CD4-positive, alpha-beta T cell treated with Interleukin-15 for 1 hour (primary cell): ENCODE data around the gene WNT9B.

ENCODE experiments used
- DNase-seq: peaks from one replicate; pipeline ENCODE4 v3.0.0-alpha.2; 2020

Gene WNT9B

GRCh38 chr17:46859996-46860395 lies 8.6 kb downstream of the WNT9B start:
- no peak for DNase-seq

DNA sequence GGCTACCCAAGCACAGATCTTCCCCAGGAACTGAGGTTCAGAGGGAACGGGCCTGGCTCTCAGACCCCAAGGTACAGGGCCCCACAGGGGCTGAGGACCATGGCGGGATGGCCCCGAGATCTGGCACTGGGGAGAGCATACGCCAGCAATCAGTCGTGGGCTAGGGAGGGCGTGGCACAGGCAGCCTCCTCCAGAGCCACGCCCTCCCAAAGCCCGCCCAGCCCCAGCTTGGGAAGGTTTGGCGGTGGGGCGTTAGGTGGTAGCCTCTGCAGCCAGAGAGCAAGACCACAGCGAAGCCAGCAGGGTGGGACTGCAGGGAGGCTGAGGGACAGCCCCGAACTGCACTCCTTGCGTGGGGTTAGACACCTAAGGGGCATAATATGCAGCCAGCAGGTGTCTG lies 11.6 kb downstream of the WNT9B start:
- DNase-seq, result no peak

- no peak for DNase-seq
These were observed 12.2 kb downstream of the WNT9B start for GRCh38 chr17:46863383-46864121.

GRCh38 chr17:46865100-46865499 lies 13.7 kb downstream of the WNT9B start:
- DNase-seq, result no peak

- no peak for DNase-seq
These were observed 14.9 kb downstream of the WNT9B start for GRCh38 chr17:46866325-46866724.

DNA sequence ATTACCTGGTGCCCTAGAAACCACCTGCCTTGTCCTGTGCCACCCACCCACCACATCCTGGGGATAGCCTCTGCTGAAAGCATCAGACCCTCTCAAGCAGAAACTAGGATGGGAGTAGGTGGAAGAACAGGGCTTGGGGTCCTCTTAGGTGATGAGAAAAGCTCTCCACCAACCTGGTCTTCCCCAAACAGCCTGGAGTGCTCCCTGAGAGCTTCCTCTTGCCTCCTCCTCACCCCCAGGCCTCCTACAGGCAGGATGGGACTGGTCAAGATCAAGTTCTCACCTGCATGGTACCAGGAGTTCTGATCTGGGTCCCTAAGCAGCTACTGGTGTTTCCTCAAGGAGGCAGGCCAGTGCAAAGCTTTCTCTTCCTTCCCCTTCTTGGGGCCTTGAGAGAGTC lies 15.4 kb downstream of the WNT9B start:
- DNase-seq, result no peak

DNA sequence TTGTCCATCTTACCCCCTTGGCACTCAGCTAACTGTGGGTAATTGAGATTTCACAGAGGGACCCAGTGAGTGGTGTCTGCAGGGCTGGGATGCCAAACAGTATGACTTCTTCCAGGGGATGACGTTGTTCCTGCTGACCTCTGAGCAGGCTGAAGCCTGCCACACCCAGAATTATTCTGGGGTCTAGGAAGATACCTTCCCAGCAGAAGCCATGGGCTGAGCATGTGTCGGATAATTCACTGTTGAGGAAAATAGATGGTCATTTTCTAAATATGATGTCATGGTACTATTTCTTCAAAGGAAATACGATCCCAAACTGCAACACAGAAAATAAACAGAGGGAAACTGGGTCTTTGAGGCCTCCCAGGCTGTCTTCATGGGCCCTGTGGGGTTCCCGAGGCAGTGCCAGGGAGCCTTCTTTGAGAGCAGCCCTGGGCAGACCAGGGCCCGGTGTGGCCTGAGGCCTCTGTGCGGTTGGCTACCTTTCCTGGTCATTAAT lies 17.4 kb downstream of the WNT9B start:
- no peak for DNase-seq

GRCh38 chr17:46869296-46869695 lies 17.9 kb downstream of the WNT9B start:
- no peak for DNase-seq

DNA sequence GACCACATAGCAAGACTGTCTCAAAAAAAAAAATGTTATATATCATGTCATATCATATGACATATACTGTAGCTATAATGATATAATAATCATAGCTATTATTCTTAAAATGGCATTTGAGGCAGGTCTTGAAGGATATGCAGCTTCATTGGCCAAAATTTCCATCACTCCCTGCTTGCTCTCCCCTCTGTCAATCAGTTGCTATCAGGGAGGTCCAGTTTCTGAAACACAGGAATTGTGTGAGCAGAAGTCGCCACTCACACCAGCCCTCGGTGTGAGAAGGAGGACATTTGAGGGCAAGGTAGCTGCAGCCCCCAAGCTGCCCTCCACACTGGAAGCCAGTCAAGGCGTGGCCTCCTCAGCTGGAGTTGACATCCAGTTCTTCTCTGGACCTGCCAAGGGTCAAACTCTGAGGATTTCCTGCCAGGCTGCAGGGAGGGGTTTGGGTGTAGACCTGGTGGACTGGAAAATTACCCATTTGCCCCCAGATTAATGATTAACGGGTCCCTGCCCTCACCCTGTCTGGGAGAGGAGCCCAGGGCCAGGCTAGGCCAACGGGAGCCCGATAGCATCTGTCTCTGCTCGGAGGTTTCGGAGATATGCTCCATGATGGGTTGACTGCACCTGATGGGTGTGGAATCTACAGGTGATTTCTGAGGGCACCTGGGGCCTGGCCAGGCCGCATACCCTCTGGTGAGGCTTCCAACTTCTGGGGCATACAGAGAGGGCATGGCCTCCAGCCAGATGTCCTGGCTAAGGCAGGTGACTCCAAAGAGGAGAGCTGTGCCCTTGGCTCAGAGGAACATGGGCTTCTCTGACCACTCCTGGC lies 18.8 kb downstream of the WNT9B start:
- no peak for DNase-seq

DNA sequence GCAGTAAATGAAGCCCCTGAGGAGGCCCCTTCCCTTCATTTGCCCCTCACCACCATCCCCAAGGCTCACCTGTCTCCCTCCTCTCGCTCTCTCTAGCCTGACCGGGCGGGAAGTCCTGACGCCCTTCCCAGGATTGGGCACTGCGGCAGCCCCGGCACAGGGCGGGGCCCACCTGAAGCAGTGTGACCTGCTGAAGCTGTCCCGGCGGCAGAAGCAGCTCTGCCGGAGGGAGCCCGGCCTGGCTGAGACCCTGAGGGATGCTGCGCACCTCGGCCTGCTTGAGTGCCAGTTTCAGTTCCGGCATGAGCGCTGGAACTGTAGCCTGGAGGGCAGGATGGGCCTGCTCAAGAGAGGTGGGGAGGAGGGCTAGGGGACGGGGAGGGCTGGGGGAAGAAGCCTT lies 21.0 kb downstream of the WNT9B start:
- no peak for DNase-seq

DNA sequence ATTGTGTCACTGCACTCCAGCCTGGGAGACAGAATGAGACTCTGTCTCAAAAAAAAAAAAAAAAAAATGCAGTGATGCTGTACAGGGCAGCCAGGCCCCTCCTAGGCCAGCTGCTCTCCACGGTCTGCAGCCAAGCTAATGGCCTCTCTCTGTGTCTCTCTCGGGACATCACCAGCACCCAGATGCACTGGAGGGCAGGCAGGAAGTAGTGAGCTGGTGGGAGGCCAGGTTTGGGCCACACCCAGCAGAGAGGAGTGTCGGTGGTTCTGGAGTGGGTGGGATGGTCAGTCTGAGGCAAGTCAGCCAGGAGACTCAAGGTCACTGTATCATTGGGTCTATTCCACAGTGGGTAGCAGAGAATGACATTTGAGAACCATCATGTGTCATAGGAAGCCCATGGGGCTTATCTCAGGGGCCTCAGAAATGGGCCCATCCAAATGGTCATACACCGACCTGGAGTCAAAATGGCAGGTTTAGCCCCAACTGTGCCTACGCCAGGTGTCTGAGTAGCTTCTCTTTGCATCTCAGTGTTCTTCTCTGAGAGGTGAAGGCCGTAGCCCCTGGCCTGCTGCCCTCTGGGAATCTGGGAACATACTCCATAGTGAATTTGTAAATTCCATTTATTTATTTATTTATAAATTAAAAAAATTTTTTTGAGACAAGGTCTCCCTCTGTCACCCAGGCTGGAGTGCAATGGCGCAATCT lies 22.7 kb downstream of the WNT9B start:
- no peak for DNase-seq

- no peak for DNase-seq
These were observed 23.5 kb downstream of the WNT9B start for GRCh38 chr17:46874906-46875305.

DNA sequence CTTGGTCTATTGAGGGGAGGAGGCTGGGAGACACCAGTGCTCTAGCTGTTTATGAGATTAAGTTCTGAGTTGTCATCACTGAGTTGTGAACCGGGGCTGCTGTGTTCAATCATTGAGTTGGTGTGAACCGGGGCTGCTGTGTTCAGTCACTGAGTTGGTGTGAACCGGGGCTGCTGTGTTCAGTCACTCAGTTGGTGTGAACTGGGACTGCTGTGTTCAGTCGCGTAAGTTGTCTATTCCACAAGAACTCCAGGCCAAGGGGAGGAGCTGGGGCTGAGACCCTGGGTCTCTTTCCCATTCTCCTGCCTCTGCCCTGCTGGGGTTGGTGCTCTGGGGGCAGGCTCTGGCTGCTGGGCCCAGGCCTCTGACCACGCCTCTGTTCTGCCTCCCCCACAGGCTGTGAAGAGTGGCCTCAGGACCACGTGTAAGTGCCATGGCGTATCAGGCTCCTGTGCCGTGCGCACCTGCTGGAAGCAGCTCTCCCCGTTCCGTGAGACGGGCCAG lies 24.5 kb downstream of the WNT9B start:
- no peak for DNase-seq

- DNase-seq, result no peak
These were observed 25.0 kb downstream of the WNT9B start for GRCh38 chr17:46876353-46876887.

DNA sequence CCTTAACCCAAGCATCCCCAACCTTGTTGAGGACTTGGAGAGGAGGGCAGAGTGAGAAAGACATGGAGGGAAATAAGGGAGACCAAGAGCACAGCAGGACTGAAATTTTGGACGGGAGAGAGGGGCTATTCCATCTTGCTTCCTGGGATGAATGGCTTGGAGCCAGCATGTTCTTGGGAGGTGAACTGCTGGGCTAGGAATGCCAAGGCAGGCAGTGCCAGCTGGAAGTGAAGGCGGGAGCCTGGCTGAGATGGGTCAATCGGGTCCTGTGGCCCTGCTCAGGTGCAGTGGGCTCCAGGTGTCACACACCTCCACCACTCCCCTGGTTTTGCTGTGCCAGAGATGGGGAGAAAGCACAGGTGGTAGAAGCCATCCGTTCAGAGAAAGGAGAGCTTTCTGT lies 25.5 kb downstream of the WNT9B start:
- no peak for DNase-seq

DNA sequence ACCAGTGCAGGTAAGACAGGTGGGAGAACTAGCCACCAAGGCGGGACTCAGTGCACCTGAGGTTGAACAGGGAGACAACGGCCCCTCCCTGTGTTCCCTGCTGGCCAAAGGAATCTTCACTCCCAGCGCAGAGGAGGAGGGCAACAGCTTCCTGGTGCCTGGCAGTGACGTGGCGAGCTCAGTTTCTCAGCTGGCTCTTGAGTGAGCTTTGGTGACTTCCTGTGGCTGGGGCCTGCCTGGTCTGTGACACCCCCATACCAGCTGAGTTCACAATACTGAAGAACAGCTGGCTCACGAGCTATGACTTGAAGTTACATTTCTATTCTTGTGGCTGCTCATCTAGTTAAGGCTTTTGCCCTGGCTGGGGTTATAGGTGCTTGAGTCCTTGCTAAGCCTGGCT lies 26.1 kb downstream of the WNT9B start:
- DNase-seq, result no peak

DNA sequence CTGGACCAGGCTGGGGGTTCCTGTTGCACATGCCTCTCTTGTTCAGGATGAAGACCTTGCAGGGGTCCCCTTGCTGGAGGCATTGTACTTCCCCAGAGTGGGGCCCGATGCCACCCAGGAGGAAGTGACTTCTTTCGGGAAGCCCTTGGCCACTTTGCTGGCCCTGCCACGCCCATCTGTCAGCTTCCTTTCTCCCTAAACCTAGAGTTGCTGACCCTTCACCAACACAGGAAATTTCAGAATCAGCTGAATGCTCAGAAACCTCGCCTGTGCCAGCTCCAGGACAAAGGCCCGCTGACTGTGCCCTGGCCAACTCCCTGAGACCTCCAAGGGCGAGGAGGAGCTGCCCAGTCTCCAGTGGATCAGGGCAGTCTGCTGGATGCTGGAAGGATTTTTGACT lies 26.7 kb downstream of the WNT9B start:
- peak; percentile 28 for DNase-seq

DNA sequence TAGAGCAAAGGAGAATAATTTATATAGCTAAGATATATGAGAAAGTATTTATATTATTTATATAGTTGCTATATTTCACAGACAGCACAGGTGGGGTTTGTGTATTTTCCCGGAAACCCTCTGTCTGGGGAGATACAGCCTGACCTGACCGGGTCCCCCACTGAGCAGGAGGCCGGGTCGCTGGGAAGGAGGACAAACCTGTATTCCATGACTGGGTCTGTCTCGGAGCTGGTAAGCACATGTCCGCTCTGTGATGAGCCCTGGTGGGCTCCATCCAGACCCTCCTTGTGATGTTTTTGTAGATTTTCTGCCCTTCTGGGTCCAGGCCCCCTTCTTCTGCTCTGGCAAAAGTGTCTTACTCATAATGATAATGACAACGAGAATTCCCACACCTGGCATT lies 27.7 kb downstream of the WNT9B start:
- no peak for DNase-seq

GRCh38 chr17:46881015-46881414 lies 29.6 kb downstream of the WNT9B start:
- DNase-seq, result no peak

DNA sequence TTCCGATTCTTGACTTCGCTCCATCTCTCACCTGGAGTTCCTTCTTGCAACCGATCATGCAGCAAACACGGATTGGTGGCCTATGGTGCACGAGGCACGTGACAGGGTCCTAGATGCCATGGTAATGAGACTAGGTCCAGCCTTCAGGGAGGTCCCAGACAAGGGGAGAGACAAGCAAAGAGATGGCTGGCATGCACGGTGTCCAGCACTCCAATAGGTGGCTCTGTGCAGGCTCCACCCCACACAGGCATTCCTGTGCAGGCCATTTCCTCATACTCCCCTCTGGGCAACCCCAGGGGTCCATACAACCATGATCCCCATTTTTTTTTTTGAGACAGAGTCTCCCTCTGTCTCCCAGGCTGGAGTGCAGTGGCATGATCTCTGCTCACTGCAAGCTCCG lies 31.3 kb downstream of the WNT9B start:
- DNase-seq, result no peak

- DNase-seq, result no peak
These were observed 32.6 kb downstream of the WNT9B start for GRCh38 chr17:46883871-46884520.

DNA sequence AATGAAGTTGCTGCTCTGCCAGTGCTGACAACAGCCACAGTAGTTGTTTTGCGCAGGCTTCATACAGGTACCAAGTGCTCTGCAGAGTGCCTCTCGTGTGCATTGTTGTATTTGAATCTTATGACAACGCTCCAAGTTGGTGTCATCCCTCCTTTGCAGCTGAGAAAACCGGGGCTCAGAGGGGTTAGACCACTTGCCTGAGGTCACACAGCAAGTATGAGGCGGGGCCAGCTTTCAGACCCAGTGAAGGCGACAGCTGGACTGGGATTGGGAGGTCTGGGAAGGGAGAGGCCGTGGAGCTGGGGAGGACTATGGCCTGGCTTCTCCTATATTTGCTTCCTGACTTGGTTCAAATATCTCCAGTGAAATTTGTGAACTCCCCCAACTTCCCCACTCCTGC lies 33.2 kb downstream of the WNT9B start:
- DNase-seq, result no peak
